HEK293T (cell line): ENCODE data around the gene EXOC3L1.

Source experiments
- CTCF ChIA-PET: fragments of 350-600 bp; formaldehyde crosslinking; extraction: SDS; loops from one replicate; lab custom pipeline; 2021; ENCODE audit warnings: antibody characterized with exemption, inconsistent platforms; lab: Yijun Ruan, JAX
- POLR2A ChIA-PET: fragments of 350-600 bp; formaldehyde crosslinking; extraction: SDS; loops from one replicate; lab custom pipeline; 2020; ENCODE audit warnings: antibody characterized with exemption, inconsistent platforms; lab: Yijun Ruan, JAX
- DNase-seq: peaks from one replicate; pipeline ENCODE4 v3.0.0; 2012; ENCODE audit warnings: mixed read lengths; ENCODE audit errors: extremely low spot score
- ARNT ChIP-seq: fragments of 450-650 bp; IDR thresholded peaks from 2 replicates; pipeline ENCODE4 v1.6.1; 2017; ENCODE audit warnings: mild to moderate bottlenecking
- BHLHE40 ChIP-seq: fragments of 450-650 bp; IDR thresholded peaks from 2 replicates; pipeline ENCODE4 v1.6.1; 2016; ENCODE audit warnings: mild to moderate bottlenecking, moderate library complexity, borderline replicate concordance
- CTBP1 ChIP-seq: fragments of 450-650 bp; IDR thresholded peaks from 2 replicates; pipeline ENCODE4 v1.6.1; 2016; ENCODE audit warnings: borderline replicate concordance
- ELF4 ChIP-seq: fragments of 450-650 bp; IDR thresholded peaks from 2 replicates; pipeline ENCODE4 v1.6.1; 2017; ENCODE audit warnings: antibody characterized with exemption
- FOXA1 ChIP-seq: fragments of 450-650 bp; IDR thresholded peaks from 2 replicates; pipeline ENCODE4 v1.6.1; 2016; ENCODE audit warnings: mild to moderate bottlenecking
- FOXK2 ChIP-seq: fragments of 450-650 bp; IDR thresholded peaks from 2 replicates; pipeline ENCODE4 v1.6.1; 2016; ENCODE audit warnings: mild to moderate bottlenecking
- FOXM1 ChIP-seq: fragments of 450-650 bp; IDR thresholded peaks from 2 replicates; pipeline ENCODE4 v1.6.1; 2017; ENCODE audit warnings: mild to moderate bottlenecking, borderline replicate concordance
- HDGF ChIP-seq: fragments of 450-650 bp; IDR thresholded peaks from 2 replicates; pipeline ENCODE4 v1.6.1; 2017; ENCODE audit warnings: antibody characterized with exemption, borderline replicate concordance
- L3MBTL2 ChIP-seq: fragments of 450-650 bp; conservative IDR thresholded peaks from 2 replicates; pipeline ENCODE4 v1.6.1; 2016; ENCODE audit warnings: mild to moderate bottlenecking
- LEF1 ChIP-seq: fragments of 450-650 bp; IDR thresholded peaks from 2 replicates; pipeline ENCODE4 v1.6.1; 2017; ENCODE audit warnings: mild to moderate bottlenecking, borderline replicate concordance
- NFRKB ChIP-seq: fragments of 450-650 bp; IDR thresholded peaks from 2 replicates; pipeline ENCODE4 v1.6.1; 2016; ENCODE audit warnings: mild to moderate bottlenecking, moderate library complexity
- PKNOX1 ChIP-seq: fragments of 450-650 bp; IDR thresholded peaks from 2 replicates; pipeline ENCODE4 v1.6.1; 2016
- SP1 ChIP-seq: fragments of 450-650 bp; IDR thresholded peaks from 2 replicates; pipeline ENCODE4 v1.6.1; 2017
- SUZ12 ChIP-seq: fragments of 450-650 bp; IDR thresholded peaks from 2 replicates; pipeline ENCODE4 v1.6.1; 2016; ENCODE audit warnings: mild to moderate bottlenecking
- TARDBP ChIP-seq: fragments of 450-650 bp; IDR thresholded peaks from 2 replicates; pipeline ENCODE4 v1.6.1; 2016
- ZNF384 ChIP-seq: fragments of 450-650 bp; IDR thresholded peaks from 2 replicates; pipeline ENCODE4 v1.6.1; 2016

EXOC3L1 gene

GRCh38 chr16:67170949-67171649 lies 18.8 kb downstream of the EXOC3L1 start:
- no peak for TF ChIP-seq HDGF
- no peak for TF ChIP-seq PKNOX1
- TF ChIP-seq ELF4: no peak
- no peak for TF ChIP-seq ARNT
- TF ChIP-seq NFRKB: no peak
- TF ChIP-seq SUZ12: no peak
- TF ChIP-seq SP1: no peak
- no peak for TF ChIP-seq LEF1
- TF ChIP-seq CTBP1: no peak
- no peak for TF ChIP-seq BHLHE40
- DNase-seq: no peak
- ChIA-PET POLR2A (interaction anchor here (0.7 to 2.4 kb wide), 10 partner anchors 9 to 357 kb away, joined by 3 to 8 read pairs (median 6); partner anchors contain the start of genes CES3, EXOC3L1 and TMEM208), CTCF (interaction anchor here (1.0 to 3.5 kb wide), 3 partner anchors 11 to 153 kb away, joined by 3 to 19 read pairs (median 13); partner anchors contain the start of genes EXOC3L1, FBXL8 and TRADD)

DNA sequence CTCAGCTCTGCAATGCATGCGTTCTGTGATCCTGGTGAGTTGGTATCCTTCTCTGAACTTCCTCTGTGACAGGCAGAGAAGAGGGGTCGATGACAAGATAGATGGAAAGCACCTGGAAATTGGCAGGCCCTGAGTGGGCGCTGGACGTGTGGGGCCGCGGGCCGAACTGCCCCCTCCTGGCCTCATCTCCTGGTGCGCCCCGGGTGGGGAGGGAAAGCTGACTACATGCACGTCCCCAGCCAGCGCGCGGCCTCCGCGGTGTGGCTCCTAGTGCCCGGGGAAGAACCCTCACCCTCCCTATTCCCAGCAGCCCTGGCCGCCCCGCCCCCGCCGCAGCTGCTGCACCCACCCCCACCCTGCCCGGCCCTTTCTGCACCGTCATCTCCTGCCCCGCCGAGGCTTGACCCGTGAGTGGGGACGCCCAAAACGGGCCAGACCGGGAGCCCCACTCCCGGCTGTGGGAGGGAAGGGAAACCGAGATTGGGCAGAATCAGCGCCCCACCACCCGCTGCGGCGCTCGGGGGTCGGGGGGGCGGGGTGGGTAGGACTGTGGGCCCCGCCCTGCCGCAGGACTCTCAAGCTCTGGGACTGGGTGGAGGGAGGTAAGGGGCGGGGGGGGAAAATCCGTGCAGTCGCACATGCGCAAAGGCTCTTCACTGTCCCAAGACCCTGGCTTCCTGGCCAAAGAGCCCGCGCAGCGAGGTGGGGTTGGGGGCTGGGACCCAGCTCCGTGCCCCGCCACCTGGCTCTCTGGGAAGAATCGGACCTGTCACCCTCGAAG lies 19.6 kb downstream of the EXOC3L1 start, which contains the start of gene NOL3:
Gene NOL3 (plus strand): TSS at position 371 of the 781 bp plus-strand sequence.
- CTCF ChIA-PET: interaction anchor here (0.7 to 3.5 kb wide), 9 partner anchors 10 to 255 kb away, joined by 3 to 19 read pairs (median 5); partner anchors contain the start of genes EXOC3L1, FBXL8 and TRADD
- peak; percentile 62 for DNase-seq
- no peak for TF ChIP-seq BHLHE40
- TF ChIP-seq LEF1: no peak
- TF ChIP-seq FOXM1: no peak
- no peak for TF ChIP-seq SUZ12
- TF ChIP-seq NFRKB: no peak
- no peak for TF ChIP-seq CTBP1
- no peak for TF ChIP-seq SP1
- POLR2A ChIA-PET: interaction anchor here (0.7 to 2.4 kb wide), 10 partner anchors 8 to 209 kb away, joined by 3 to 9 read pairs (median 6); partner anchors contain the start of genes CES3, EXOC3L1 and TMEM208

- peak; percentile 59 for DNase-seq
- POLR2A ChIA-PET: interaction anchor here (1.2 to 2.4 kb wide), 6 partner anchors 8 to 157 kb away, joined by 5 to 9 read pairs (median 6); partner anchors contain the start of gene TMEM208
- no peak for TF ChIP-seq FOXM1
- TF ChIP-seq NFRKB: no peak
- TF ChIP-seq PKNOX1: no peak
- no peak for TF ChIP-seq ARNT
- no peak for TF ChIP-seq HDGF
- peak; percentile 40; the same call in 1 of the 2 replicates for TF ChIP-seq ZNF384
- TF ChIP-seq ELF4: no peak
- CTCF ChIA-PET: interaction anchor here (0.7 to 3.5 kb wide), 10 partner anchors 10 to 255 kb away, joined by 3 to 19 read pairs (median 4); partner anchors contain the start of genes EXOC3L1, FBXL8 and TRADD
Observed at GRCh38 chr16:67169642-67170167, 20.2 kb downstream of the EXOC3L1 start.

- ChIA-PET POLR2A (interaction anchor here (0.9 to 2.4 kb wide), 3 partner anchors 8 to 236 kb away, joined by 3 to 9 read pairs (median 6); no protein-coding TSS in a partner anchor), CTCF (interaction anchor here (1.3 to 3.5 kb wide), 5 partner anchors 9 to 151 kb away, joined by 4 to 19 read pairs (median 12); partner anchors contain the start of genes FBXL8 and TRADD)
- TF ChIP-seq FOXA1 (no peak), L3MBTL2 (no peak), SP1 (no peak), SUZ12 (no peak), ZNF384 (no peak), NFRKB (no peak), LEF1 (no peak), ELF4 (no peak), FOXK2 (no peak), FOXM1 (no peak), PKNOX1 (no peak), BHLHE40 (no peak)
- no peak for DNase-seq
Observed at GRCh38 chr16:67169011-67169451, 20.9 kb downstream of the EXOC3L1 start.

DNA sequence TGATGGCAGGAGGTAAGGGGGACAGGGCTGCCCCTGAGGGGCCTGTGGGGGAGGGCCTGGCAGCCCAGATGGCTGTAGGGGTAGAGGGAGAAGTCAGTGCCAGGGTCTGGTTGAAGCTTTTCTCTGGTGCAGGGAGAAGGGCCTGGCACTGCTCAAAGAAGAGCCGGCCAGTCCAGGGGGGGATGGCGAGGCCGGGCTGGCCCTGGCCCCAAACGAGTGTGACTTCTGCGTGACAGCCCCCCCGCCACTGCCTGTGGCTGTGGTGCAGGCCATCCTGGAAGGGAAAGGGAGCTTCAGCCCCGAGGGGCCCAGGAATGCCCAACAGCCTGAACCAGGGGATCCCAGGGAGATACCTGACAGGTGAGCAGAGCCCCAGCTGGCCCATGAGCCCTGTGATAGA lies 22.3 kb downstream of the EXOC3L1 start:
- no peak for TF ChIP-seq ARNT
- no peak for TF ChIP-seq LEF1
- no peak for TF ChIP-seq TARDBP
- TF ChIP-seq FOXM1: no peak
- no peak for TF ChIP-seq NFRKB
- TF ChIP-seq L3MBTL2: no peak
- TF ChIP-seq SUZ12: no peak
- TF ChIP-seq BHLHE40: no peak
- TF ChIP-seq PKNOX1: no peak
- TF ChIP-seq ZNF384: no peak
- TF ChIP-seq FOXK2: no peak
- TF ChIP-seq SP1: no peak
- TF ChIP-seq HDGF: no peak
- TF ChIP-seq CTBP1: no peak
- TF ChIP-seq FOXA1: no peak
- TF ChIP-seq ELF4: no peak
- DNase-seq: no peak
- CTCF ChIA-PET: interaction anchor here (1.0 kb wide), 1 partner anchor 12 kb away, joined by 4 read pairs; no protein-coding TSS in a partner anchor
- POLR2A ChIA-PET: interaction anchor here (1.2 kb wide), 1 partner anchor 150 kb away, joined by 3 read pairs; no protein-coding TSS in a partner anchor
